RWPE2 (cell line): ENCODE data around the gene ZNF212.

ENCODE experiments used
- ATAC-seq: fragments of 200-7000 bp; cut with Tn5 transposase; 3 replicates; pipeline ENCODE4 v1.9.1; 2021; ENCODE audit warnings: low read depth
- DNase-seq: peaks from one replicate; pipeline ENCODE4 v3.0.0-alpha.2; 2020; ENCODE audit warnings: low spot score
- H3K27ac ChIP-seq: fragments of 450-650 bp; 2 replicates; pipeline ENCODE4 v1.5.1; 2017; ENCODE audit warnings: mild to moderate bottlenecking; ENCODE audit not compliant: poor library complexity, severe bottlenecking
- H3K27me3 ChIP-seq: fragments of 250-450 bp; sonication (Bioruptor Pico); 2 replicates; pipeline ENCODE4 v1.5.1; 2021; ENCODE audit warnings: mild to moderate bottlenecking, moderate library complexity; ENCODE audit not compliant: insufficient read depth, poor library complexity, severe bottlenecking
- H3K36me3 ChIP-seq: fragments of 250-450 bp; sonication (Bioruptor Pico); 2 replicates; pipeline ENCODE4 v1.5.1; 2020; ENCODE audit warnings: low read depth, mild to moderate bottlenecking, moderate library complexity
- H3K4me1 ChIP-seq: fragments of 250-450 bp; sonication (Bioruptor Pico); 2 replicates; pipeline ENCODE4 v1.5.1; 2021; ENCODE audit warnings: mild to moderate bottlenecking, moderate library complexity; ENCODE audit not compliant: insufficient read depth, poor library complexity, severe bottlenecking
- H3K4me3 ChIP-seq: fragments of 250-450 bp; sonication (Bioruptor Pico); 2 replicates; pipeline ENCODE4 v1.5.1; 2021; ENCODE audit warnings: mild to moderate bottlenecking, moderate library complexity; ENCODE audit not compliant: severe bottlenecking
- H3K9me3 ChIP-seq: fragments of 250-450 bp; sonication (Bioruptor Pico); 2 replicates; pipeline ENCODE4 v1.5.1; 2021; ENCODE audit warnings: mild to moderate bottlenecking, moderate library complexity; ENCODE audit not compliant: severe bottlenecking
- CTCF ChIP-seq: fragments of 450-650 bp; IDR thresholded peaks from one replicate; pipeline ENCODE4 v1.5.1; 2017; ENCODE audit warnings: mild to moderate bottlenecking, moderate library complexity; ENCODE audit not compliant: poor library complexity, severe bottlenecking

Gene ZNF212

GRCh38 chr7:149199234-149199995 lies 40.0 kb upstream of the ZNF212 start:
- DNase-seq (no peak), ATAC-seq (peak; percentile 36; the same call in 2 of the 3 replicates)
- peak overlapping the region; percentile 82 for H3K27ac ChIP-seq
- no peaks in the 10 kb centered on the region for H3K27me3 ChIP-seq
- H3K36me3 ChIP-seq, result peaks cover 66% of the 10 kb centered on the region
- H3K4me1 ChIP-seq, result peaks cover 21% of the 10 kb centered on the region
- no peaks in the 10 kb centered on the region for H3K9me3 ChIP-seq
- TF ChIP-seq CTCF, result no peak
- no peak overlapping the region for H3K4me3 ChIP-seq

GRCh38 chr7:149202831-149203231 lies 36.6 kb upstream of the ZNF212 start:
- no peaks in the 10 kb centered on the region for H3K27me3 ChIP-seq
- no peak for TF ChIP-seq CTCF
- H3K36me3 ChIP-seq, result peaks cover 97% of the 10 kb centered on the region
- peaks cover 11% of the 10 kb centered on the region for H3K4me1 ChIP-seq
- no peak overlapping the region for H3K27ac ChIP-seq
- no peaks in the 10 kb centered on the region for H3K9me3 ChIP-seq
- DNase-seq, result no peak
- H3K4me3 ChIP-seq, result no peak overlapping the region
- no peak for ATAC-seq

- ATAC-seq, result no peak
- H3K27me3 ChIP-seq, result no peaks in the 10 kb centered on the region
- no peak for TF ChIP-seq CTCF
- no peak overlapping the region for H3K27ac ChIP-seq
- peaks cover 97% of the 10 kb centered on the region for H3K36me3 ChIP-seq
- no peak for DNase-seq
- no peaks in the 10 kb centered on the region for H3K4me1 ChIP-seq
- no peaks in the 10 kb centered on the region for H3K9me3 ChIP-seq
- no peak overlapping the region for H3K4me3 ChIP-seq
Observed at GRCh38 chr7:149205690-149206381, 33.6 kb upstream of the ZNF212 start.

- peaks cover 98% of the 10 kb centered on the region for H3K36me3 ChIP-seq
- TF ChIP-seq CTCF, result no peak
Observed at GRCh38 chr7:149207324-149208035, 32.0 kb upstream of the ZNF212 start.

More at GRCh38 chr7:149207324-149208035, 32.0 kb upstream of the ZNF212 start:
- ATAC-seq (no peak), DNase-seq (no peak)
- Histone ChIP-seq H3K4me1 (no peaks in the 10 kb centered on the region), H3K9me3 (no peaks in the 10 kb centered on the region), H3K4me3 (no peak overlapping the region), H3K27me3 (no peaks in the 10 kb centered on the region), H3K27ac (no peak overlapping the region)
